Measurements from ENCODE around the gene NOL8.

DNA sequence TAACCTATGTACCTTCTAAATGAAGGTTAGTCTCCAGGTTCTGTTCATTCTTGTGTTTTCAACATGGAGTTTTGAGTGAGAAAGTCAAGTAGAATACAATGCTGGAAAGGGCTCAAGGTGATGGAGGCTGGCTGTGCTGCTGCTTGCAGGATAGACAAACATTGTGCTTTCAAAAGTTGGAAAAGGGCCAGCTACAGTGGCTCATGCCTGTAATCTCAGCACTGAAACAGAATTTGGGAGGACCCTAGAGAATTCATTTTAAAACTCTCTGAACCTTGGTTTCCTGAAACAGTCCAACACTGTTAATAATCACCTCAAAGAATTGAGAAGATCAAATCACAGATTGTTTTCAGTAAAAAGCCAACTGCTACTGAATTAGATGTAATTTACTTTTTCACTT is 16.3 kb downstream of the NOL8 start:
- TF ChIP-seq ZNF384 (IDR thresholded peaks at IDR 0.05): no peak
- TF ChIP-seq L3MBTL2 (conservative IDR thresholded peaks at IDR 0.05): no peak
- TF ChIP-seq SUZ12 (IDR thresholded peaks at IDR 0.05): no peak
- no peak for TF ChIP-seq BHLHE40 (IDR thresholded peaks at IDR 0.05; ENCODE audit: borderline replicate concordance)
- no peak for TF ChIP-seq SP1 (IDR thresholded peaks at IDR 0.05)
- no peak for TF ChIP-seq ELF4 (IDR thresholded peaks at IDR 0.05)
- TF ChIP-seq TARDBP (IDR thresholded peaks at IDR 0.05): no peak
- no peak for TF ChIP-seq FOXA1 (IDR thresholded peaks at IDR 0.05)
- TF ChIP-seq NFRKB (IDR thresholded peaks at IDR 0.05): no peak
- TF ChIP-seq FOXM1 (IDR thresholded peaks at IDR 0.05; ENCODE audit: borderline replicate concordance): no peak
- no peak for TF ChIP-seq LEF1 (IDR thresholded peaks at IDR 0.05; ENCODE audit: borderline replicate concordance)
- no peak for TF ChIP-seq FOXK2 (IDR thresholded peaks at IDR 0.05)
- TF ChIP-seq, protein P1, sequence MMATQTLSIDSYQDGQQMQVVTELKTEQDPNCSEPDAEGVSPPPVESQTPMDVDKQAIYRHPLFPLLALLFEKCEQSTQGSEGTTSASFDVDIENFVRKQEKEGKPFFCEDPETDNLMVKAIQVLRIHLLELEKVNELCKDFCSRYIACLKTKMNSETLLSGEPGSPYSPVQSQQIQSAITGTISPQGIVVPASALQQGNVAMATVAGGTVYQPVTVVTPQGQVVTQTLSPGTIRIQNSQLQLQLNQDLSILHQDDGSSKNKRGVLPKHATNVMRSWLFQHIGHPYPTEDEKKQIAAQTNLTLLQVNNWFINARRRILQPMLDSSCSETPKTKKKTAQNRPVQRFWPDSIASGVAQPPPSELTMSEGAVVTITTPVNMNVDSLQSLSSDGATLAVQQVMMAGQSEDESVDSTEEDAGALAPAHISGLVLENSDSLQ (IDR thresholded peaks at IDR 0.05): no peak
- no peak for TF ChIP-seq HDGF (IDR thresholded peaks at IDR 0.05; ENCODE audit: borderline replicate concordance)
